Hepatocyte (in vitro differentiated cells): Measurements from ENCODE around the gene HOXD10. TPM values are rescaled to one million over a fixed set of nuclear protein-coding genes. Genes with fewer than 3 reads are reported as not detected.

Source experiments
- DNase-seq: peaks from one replicate; pipeline ENCODE4 v3.0.0-alpha.2; 2016; ENCODE audit warnings: low spot score
- H2AFZ ChIP-seq: fragments of 200-600 bp; sonication (generic); 2 replicates; pipeline ENCODE4 v1.6.0; 2016; ENCODE audit warnings: antibody characterized with exemption, mild to moderate bottlenecking
- H3K27ac ChIP-seq: fragments of 200-600 bp; sonication (generic); 2 replicates; pipeline ENCODE4 v1.5.1; 2016; ENCODE audit warnings: mild to moderate bottlenecking
- H3K27me3 ChIP-seq: fragments of 200-600 bp; sonication (generic); 2 replicates; pipeline ENCODE4 v1.6.1; 2016
- H3K36me3 ChIP-seq: fragments of 200-600 bp; sonication (generic); replicated peaks from 2 replicates; pipeline ENCODE4 v1.5.1; 2016; ENCODE audit warnings: low read depth; ENCODE audit not compliant: insufficient read depth
- H3K4me1 ChIP-seq: fragments of 200-600 bp; sonication (generic); 2 replicates; pipeline ENCODE4 v1.5.1; 2016; ENCODE audit warnings: mild to moderate bottlenecking, moderate library complexity; ENCODE audit not compliant: insufficient read depth
- H3K4me2 ChIP-seq: fragments of 200-600 bp; sonication (generic); 2 replicates; pipeline ENCODE4 v1.6.0; 2016
- H3K4me3 ChIP-seq: fragments of 200-600 bp; sonication (generic); 2 replicates; pipeline ENCODE4 v1.5.1; 2016; ENCODE audit warnings: mild to moderate bottlenecking
- H3K79me2 ChIP-seq: fragments of 200-600 bp; sonication (generic); 2 replicates; pipeline ENCODE4 v1.6.0; 2017; ENCODE audit warnings: mild to moderate bottlenecking
- H3K9me2 ChIP-seq: fragments of 200-600 bp; sonication (generic); replicated peaks from 2 replicates; pipeline ENCODE4 v1.6.0; 2017; ENCODE audit warnings: mild to moderate bottlenecking; ENCODE audit not compliant: insufficient read depth
- H3K9me3 ChIP-seq: fragments of 200-600 bp; sonication (generic); 2 replicates; pipeline ENCODE4 v1.5.1; 2016; ENCODE audit warnings: low read depth, mild to moderate bottlenecking
- H4K20me1 ChIP-seq: fragments of 200-600 bp; sonication (generic); 2 replicates; pipeline ENCODE4 v1.6.0; 2016; ENCODE audit warnings: mild to moderate bottlenecking; ENCODE audit not compliant: insufficient read depth, poor library complexity, severe bottlenecking
- CTCF ChIP-seq: fragments of 200-600 bp; sonication (generic); IDR thresholded peaks from 2 replicates; pipeline ENCODE4 v1.5.1; 2016; ENCODE audit warnings: antibody characterized with exemption, mild to moderate bottlenecking; ENCODE audit not compliant: poor library complexity
- EZH2 ChIP-seq: fragments of 200-600 bp; sonication (generic); IDR thresholded peaks from 2 replicates; pipeline ENCODE4 v1.6.1; 2016; ENCODE audit warnings: antibody characterized with exemption, mild to moderate bottlenecking, borderline replicate concordance
- EZH2phosphoT487 ChIP-seq: fragments of 200-600 bp; sonication (generic); IDR thresholded peaks from one replicate; pipeline ENCODE4 v1.6.1; 2018; ENCODE audit warnings: antibody characterized with exemption, mild to moderate bottlenecking, low read depth, moderate library complexity; ENCODE audit not compliant: unreplicated experiment, severe bottlenecking
- WGBS: methylation state at CpG from one replicate; pipeline ENCODE4 v1.1.6; 2016; ENCODE audit warnings: low lambda C conversion rate; ENCODE audit errors: missing lambda C conversion rate; 5-methylcytosine and 5-hydroxymethylcytosine counted together
- polyA plus RNA-seq: library from polyadenylated mRNA; unstranded; fragments of >200 nt; fragmentation: Nextera tagmentation; extraction: Ambion mirVana; gene quantifications from 2 replicates; pipeline ENCODE4 v1.2.1, GENCODE V29; 2016
- total RNA-seq: library from RNA; depleted of rRNA; stranded (reverse); fragments of >200 nt; gene quantifications from 2 replicates; pipeline ENCODE4 v1.2.3, GENCODE V29; 2014

The HOXD10 gene
- total and polyA plus RNA-seq, 2 experiments from 2014 or later: 5.1 to 8.5 TPM

GRCh38 chr2:176071330-176072291 is 45.0 kb upstream of the HOXD10 start:
- H3K36me3 ChIP-seq: no peaks in the 10 kb centered on the region
- H3K9me3 ChIP-seq: no peaks in the 10 kb centered on the region
- H3K4me1 ChIP-seq: no peaks in the 10 kb centered on the region
- WGBS: 47% methylated on average over 57 of the region's 58 CpGs
- H3K9me2 ChIP-seq: no peaks in the 10 kb centered on the region
- TF ChIP-seq EZH2phosphoT487 (no peak), EZH2 (peak; percentile 61), CTCF (no peak)
- H3K4me2 ChIP-seq: no peak overlapping the region
- peaks cover 100% of the 10 kb centered on the region for H3K27me3 ChIP-seq
- no peak overlapping the region for H3K4me3 ChIP-seq
- no peaks in the 10 kb centered on the region for H4K20me1 ChIP-seq
- H3K27ac ChIP-seq: no peak overlapping the region
- no peaks in the 10 kb centered on the region for H3K79me2 ChIP-seq
- no peak overlapping the region for H2AFZ ChIP-seq
- no peak for DNase-seq

GRCh38 chr2:176072292-176072669 is 44.3 kb upstream of the HOXD10 start:
- Histone ChIP-seq H2AFZ (no peak overlapping the region), H3K36me3 (no peaks in the 10 kb centered on the region), H3K27ac (no peak overlapping the region), H3K9me3 (no peaks in the 10 kb centered on the region), H4K20me1 (no peaks in the 10 kb centered on the region), H3K4me1 (no peaks in the 10 kb centered on the region), H3K9me2 (no peaks in the 10 kb centered on the region), H3K4me2 (no peak overlapping the region), H3K27me3 (peaks cover 100% of the 10 kb centered on the region), H3K4me3 (no peak overlapping the region), H3K79me2 (no peaks in the 10 kb centered on the region)
- TF ChIP-seq EZH2: peak; percentile 1
- TF ChIP-seq EZH2phosphoT487: peak; percentile 29
- no peak for TF ChIP-seq CTCF
- WGBS: 62% methylated on average over 5 of the region's 5 CpGs
- DNase-seq: no peak

- peaks cover 3% of the 10 kb centered on the region for H3K79me2 ChIP-seq
- 18% methylated on average over 25 of the region's 29 CpGs for WGBS
- TF ChIP-seq EZH2phosphoT487 (no peak), EZH2 (no peak), CTCF (no peak)
- no peaks in the 10 kb centered on the region for H3K9me2 ChIP-seq
- H4K20me1 ChIP-seq: no peaks in the 10 kb centered on the region
- no peak overlapping the region for H3K4me3 ChIP-seq
- no peaks in the 10 kb centered on the region for H3K4me1 ChIP-seq
- no peaks in the 10 kb centered on the region for H3K9me3 ChIP-seq
- no peak overlapping the region for H2AFZ ChIP-seq
- H3K27ac ChIP-seq: peak overlapping the region; percentile 93
- peaks cover 97% of the 10 kb centered on the region for H3K27me3 ChIP-seq
- H3K4me2 ChIP-seq: peak overlapping the region; percentile 38
- no peaks in the 10 kb centered on the region for H3K36me3 ChIP-seq
- DNase-seq: no peak
Measured at GRCh38 chr2:176072951-176073904, 43.4 kb upstream of the HOXD10 start.
